Activated CD4-positive, alpha-beta memory T cell treated with anti-CD3 and anti-CD28 coated beads for 36 hours (primary cell): ENCODE data around the gene ZNF768. TPM values are rescaled to one million over a fixed set of nuclear protein-coding genes. Genes with fewer than 3 reads are reported as not detected.

Source experiments
- CTCF ChIA-PET: fragments of 350-600 bp; sonication (Branson Sonifier 250); formaldehyde crosslinking; loops from one replicate; lab custom pipeline; 2021; ENCODE audit warnings: antibody characterized with exemption, inconsistent platforms; lab: Charles Lee
- POLR2A ChIA-PET: fragments of 350-600 bp; sonication (Branson Sonifier 250); formaldehyde crosslinking; loops from one replicate; lab custom pipeline; 2021; ENCODE audit warnings: antibody characterized with exemption; lab: Charles Lee
- DNase-seq: peaks from one replicate; pipeline ENCODE4 v3.0.0-alpha.2; 2020
- H3K27ac Mint-ChIP-seq: one replicate; pipeline ENCODE4 v1.8.0; 2021; ENCODE audit warnings: mixed read lengths
- H3K27me3 Mint-ChIP-seq: one replicate; pipeline ENCODE4 v1.8.0; 2021; ENCODE audit warnings: mixed read lengths
- H3K36me3 Mint-ChIP-seq: one replicate; pipeline ENCODE4 v1.8.0; 2021; ENCODE audit warnings: mixed read lengths
- H3K4me1 Mint-ChIP-seq: one replicate; pipeline ENCODE4 v1.8.0; 2021; ENCODE audit warnings: low read depth, mixed read lengths
- H3K4me3 Mint-ChIP-seq: one replicate; pipeline ENCODE4 v1.8.0; 2021; ENCODE audit warnings: mild to moderate bottlenecking, mixed read lengths
- H3K9me3 Mint-ChIP-seq: one replicate; pipeline ENCODE4 v1.8.0; 2021; ENCODE audit warnings: mixed read lengths
- intact Hi-C: fragments of 100-400 bp; cut with micrococcal nuclease; formaldehyde crosslinking; loops from one replicate; pipeline ENCODE4 v1.15.1; 2023
- total RNA-seq, 2 experiments: library from RNA; stranded (reverse); gene quantifications; one replicate each; pipeline ENCODE4 v1.2.3, GENCODE V29; 2021

The ZNF768 gene
- total RNA-seq, 2 experiments from 2014 or later = 14.2 to 14.3 TPM

- intact Hi-C loops = no loop called here
- Mint-ChIP-seq H3K4me1 (peaks cover 30% of the 10 kb centered on the region), H3K36me3 (peaks cover 2% of the 10 kb centered on the region)
These were observed 40.2 kb upstream of the ZNF768 start for GRCh38 chr16:30566531-30566930.

DNA sequence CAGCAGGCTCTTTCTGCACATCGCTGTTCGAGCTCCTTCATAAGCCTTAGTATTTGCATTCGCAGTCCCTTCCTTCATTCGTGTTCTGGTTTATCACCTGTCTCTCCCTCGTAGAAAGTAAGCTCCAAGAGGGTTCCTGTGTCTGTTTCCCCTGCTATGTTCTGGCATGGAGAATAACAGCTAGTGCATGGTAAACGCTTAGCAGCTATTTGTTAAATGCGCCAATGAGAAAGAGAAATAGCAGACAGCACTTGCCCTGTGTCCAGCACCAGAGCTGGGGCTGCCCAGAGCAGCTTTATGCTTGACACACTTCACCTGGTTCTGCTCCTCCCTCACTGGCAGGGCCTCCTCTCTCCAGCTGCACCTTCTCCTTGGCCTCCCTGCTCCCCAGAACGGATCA lies 39.6 kb upstream of the ZNF768 start:
- H3K27ac Mint-ChIP-seq = peak overlapping the region; percentile 97
- peaks cover 33% of the 10 kb centered on the region for H3K4me1 Mint-ChIP-seq
- no peak for DNase-seq
- no peaks in the 10 kb centered on the region for H3K27me3 Mint-ChIP-seq
- H3K36me3 Mint-ChIP-seq = peaks cover 2% of the 10 kb centered on the region
- H3K9me3 Mint-ChIP-seq = no peaks in the 10 kb centered on the region
- no peak overlapping the region for H3K4me3 Mint-ChIP-seq
- ChIA-PET CTCF (interaction anchor here (0.6 to 3.0 kb wide), 5 partner anchors 30 to 118 kb away, joined by 3 to 14 read pairs (median 3); no protein-coding TSS in a partner anchor), POLR2A (interaction anchor here (0.5 to 4.5 kb wide), 4 partner anchors 20 to 89 kb away, joined by 3 to 24 read pairs (median 3); partner anchors contain the start of genes ZNF747 and ZNF785)
- intact Hi-C loops = no loop called here

More at GRCh38 chr16:30566531-30566930, 40.2 kb upstream of the ZNF768 start:
- DNase-seq = no peak
- no peak overlapping the region for H3K4me3 Mint-ChIP-seq
- ChIA-PET POLR2A (interaction anchor here (0.5 to 4.5 kb wide), 7 partner anchors 9 to 89 kb away, joined by 3 to 24 read pairs (median 8); partner anchors contain the start of genes ZNF747, ZNF764 and ZNF785), CTCF (interaction anchor here (0.6 to 3.0 kb wide), 8 partner anchors 9 to 137 kb away, joined by 3 to 16 read pairs (median 4); partner anchors contain the start of genes DCTPP1, PRR14 and ZNF764)
- peak overlapping the region; percentile 97 for H3K27ac Mint-ChIP-seq
- H3K9me3 Mint-ChIP-seq = no peaks in the 10 kb centered on the region
- no peaks in the 10 kb centered on the region for H3K27me3 Mint-ChIP-seq

GRCh38 chr16:30565526-30565925 lies 39.2 kb upstream of the ZNF768 start:
- H3K9me3 Mint-ChIP-seq = no peaks in the 10 kb centered on the region
- CTCF ChIA-PET = interaction anchor here (0.6 to 1.3 kb wide), 3 partner anchors 50 to 117 kb away, joined by 3 read pairs; no protein-coding TSS in a partner anchor
- intact Hi-C loops = no loop called here
- H3K27ac Mint-ChIP-seq = no peak overlapping the region
- DNase-seq = no peak
- POLR2A ChIA-PET = interaction anchor here (1.1 to 4.5 kb wide), 2 partner anchors 20 to 31 kb away, joined by 3 to 24 read pairs; partner anchors contain the start of genes ZNF747 and ZNF785
- peaks cover 35% of the 10 kb centered on the region for H3K4me1 Mint-ChIP-seq
- H3K27me3 Mint-ChIP-seq = no peaks in the 10 kb centered on the region
- H3K4me3 Mint-ChIP-seq = no peak overlapping the region
- H3K36me3 Mint-ChIP-seq = peaks cover 2% of the 10 kb centered on the region

- H3K27me3 Mint-ChIP-seq = no peaks in the 10 kb centered on the region
- POLR2A ChIA-PET = interaction anchor here (1.0 kb wide), 1 partner anchor 28 kb away, joined by 5 read pairs; the partner anchor contains the start of gene ZNF747
- no peaks in the 10 kb centered on the region for H3K9me3 Mint-ChIP-seq
- CTCF ChIA-PET = interaction anchor here (0.9 to 1.0 kb wide), 2 partner anchors 27 to 36 kb away, joined by 3 to 4 read pairs; no protein-coding TSS in a partner anchor
- H3K27ac Mint-ChIP-seq = peak overlapping the region; percentile 83
- intact Hi-C loops = no loop called here
- peaks cover 25% of the 10 kb centered on the region for H3K4me1 Mint-ChIP-seq
- no peaks in the 10 kb centered on the region for H3K36me3 Mint-ChIP-seq
- peak overlapping the region; percentile 79 for H3K4me3 Mint-ChIP-seq
- DNase-seq = no peak
These were observed 35.7 kb upstream of the ZNF768 start for GRCh38 chr16:30562021-30562420.

- POLR2A ChIA-PET = interaction anchor here (1.0 kb wide), 1 partner anchor 27 kb away, joined by 5 read pairs; the partner anchor contains the start of gene ZNF747
- CTCF ChIA-PET = interaction anchor here (0.9 to 1.3 kb wide), 5 partner anchors 10 to 131 kb away, joined by 3 to 4 read pairs (median 3); partner anchors contain the start of genes DCTPP1 and ZNF688
- intact Hi-C loops = no loop called here
- DNase-seq = peak; percentile 31
- H3K9me3 Mint-ChIP-seq = no peaks in the 10 kb centered on the region
- H3K27ac Mint-ChIP-seq = peak overlapping the region; percentile 83
- no peaks in the 10 kb centered on the region for H3K27me3 Mint-ChIP-seq
- H3K4me3 Mint-ChIP-seq = peak overlapping the region; percentile 79
- peaks cover 2% of the 10 kb centered on the region for H3K36me3 Mint-ChIP-seq
- peaks cover 19% of the 10 kb centered on the region for H3K4me1 Mint-ChIP-seq
These were observed 34.9 kb upstream of the ZNF768 start for GRCh38 chr16:30561089-30561816.

DNA sequence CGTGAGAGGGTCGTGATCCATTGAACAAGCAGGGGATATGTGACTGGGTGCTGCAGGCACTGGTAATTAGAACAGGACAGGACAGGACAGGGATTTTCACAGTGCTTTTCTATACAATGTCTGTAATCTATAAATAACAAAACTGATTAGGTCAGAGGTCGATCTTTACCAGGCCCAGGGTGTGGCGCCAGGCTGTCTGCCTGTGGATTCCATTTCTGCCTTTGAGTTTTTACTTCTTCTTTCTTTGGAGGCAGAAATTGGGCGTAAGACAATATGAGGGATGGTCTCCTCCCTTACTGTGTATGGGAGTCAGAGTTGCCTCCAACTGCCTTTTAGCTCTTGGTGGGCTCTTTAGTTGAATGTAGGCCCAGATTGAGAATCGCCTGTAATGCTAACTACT lies 33.3 kb upstream of the ZNF768 start:
- Mint-ChIP-seq H3K4me1 (peaks cover 24% of the 10 kb centered on the region), H3K27me3 (no peaks in the 10 kb centered on the region), H3K36me3 (peaks cover 13% of the 10 kb centered on the region), H3K27ac (peak overlapping the region; percentile 76), H3K9me3 (no peaks in the 10 kb centered on the region), H3K4me3 (no peak overlapping the region)
- ChIA-PET POLR2A (interaction anchor here (3.3 kb wide), 1 partner anchor 25 kb away, joined by 59 read pairs; the partner anchor contains the start of gene ZNF747), CTCF (interaction anchor here (1.3 kb wide), 1 partner anchor 39 kb away, joined by 3 read pairs; no protein-coding TSS in a partner anchor)
- no peak for DNase-seq
- intact Hi-C loops = loop anchor here (5.0 kb wide), 1 partner anchor 127 kb away; the partner anchor contains the start of gene DCTPP1

- no peak for DNase-seq
- peak overlapping the region; percentile 96 for H3K27ac Mint-ChIP-seq
- H3K9me3 Mint-ChIP-seq = no peaks in the 10 kb centered on the region
- peak overlapping the region; percentile 89 for H3K4me3 Mint-ChIP-seq
- peaks cover 19% of the 10 kb centered on the region for H3K36me3 Mint-ChIP-seq
- ChIA-PET CTCF (interaction anchor here (0.6 to 3.6 kb wide), 10 partner anchors 9 to 141 kb away, joined by 4 to 53 read pairs (median 6); partner anchors contain the start of genes DCTPP1, ZNF747 and ZNF785), POLR2A (interaction anchor here (0.6 to 3.3 kb wide), 11 partner anchors 9 to 151 kb away, joined by 3 to 59 read pairs (median 5); partner anchors contain the start of genes DCTPP1, ZNF688, ZNF747 and ZNF771)
- peaks cover 31% of the 10 kb centered on the region for H3K4me1 Mint-ChIP-seq
- intact Hi-C loops = loop anchor here (1.0 to 5.0 kb wide), 5 partner anchors 9 to 127 kb away; partner anchors contain the start of genes DCTPP1 and FBRS
- H3K27me3 Mint-ChIP-seq = no peaks in the 10 kb centered on the region
These were observed 32.5 kb upstream of the ZNF768 start for GRCh38 chr16:30558789-30559377.

DNA sequence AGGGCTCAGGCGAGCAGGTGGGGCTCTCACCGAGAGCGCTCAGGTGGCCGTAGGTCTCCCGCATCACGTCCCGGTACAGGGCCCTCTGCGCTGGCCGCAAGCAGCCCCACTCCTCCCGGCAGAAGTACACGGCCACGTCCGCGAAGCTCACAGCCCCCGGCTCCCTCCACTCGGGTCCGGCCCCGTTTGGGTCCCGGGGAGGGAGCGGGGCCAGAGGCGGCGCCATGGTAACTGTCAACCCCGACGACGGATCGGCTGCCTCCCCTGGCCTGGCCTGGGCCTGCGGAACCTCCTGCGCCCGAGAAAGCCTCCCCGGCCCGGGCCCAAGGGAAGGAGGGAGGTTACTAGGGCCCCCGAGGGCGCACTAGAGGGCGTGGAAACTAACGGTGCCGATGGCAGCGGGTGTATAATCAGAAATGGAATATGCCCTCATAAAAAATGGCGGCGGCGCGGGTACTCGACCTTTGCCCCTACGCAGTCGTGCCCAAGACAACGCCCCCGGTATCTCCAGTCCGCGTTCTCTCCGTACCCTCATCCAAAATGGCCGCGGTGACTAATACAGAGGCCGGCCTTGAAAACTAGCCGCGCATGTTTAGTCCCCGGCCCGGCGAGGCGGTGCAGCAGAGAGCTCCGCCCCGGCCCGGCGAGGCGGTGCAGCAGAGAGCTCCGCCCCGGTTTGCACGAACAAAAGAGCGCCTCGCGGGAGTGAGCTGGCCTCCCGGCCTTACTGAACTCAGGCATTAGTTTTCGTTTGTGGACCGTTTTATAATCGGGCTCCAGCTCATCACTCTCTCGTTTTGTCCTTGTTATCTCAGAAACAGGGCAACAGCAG lies 31.8 kb upstream of the ZNF768 start, which contains the start of gene ZNF764:
ZNF764 (minus strand) TSS at position 418 of the 832 bp plus-strand sequence; CDS start at position 226, 192 bp downstream.
- H3K27me3 Mint-ChIP-seq = no peaks in the 10 kb centered on the region
- H3K27ac Mint-ChIP-seq = peak within 1 kb of the TSS; percentile 96
- peaks cover 26% of the 10 kb centered on the region for H3K36me3 Mint-ChIP-seq
- peak within 1 kb of the TSS; percentile 89 for H3K4me3 Mint-ChIP-seq
- peaks cover 38% of the 10 kb centered on the region for H3K4me1 Mint-ChIP-seq
- ChIA-PET CTCF (interaction anchor here (0.6 to 3.6 kb wide), 13 partner anchors 9 to 168 kb away, joined by 4 to 53 read pairs (median 6); partner anchors contain the start of genes DCTPP1, PRR14, ZNF747 and ZNF785), POLR2A (interaction anchor here (0.5 to 3.3 kb wide), 16 partner anchors 9 to 184 kb away, joined by 3 to 59 read pairs (median 4); partner anchors contain the start of genes DCTPP1, MYL11, ZNF48 and ZNF688)
- intact Hi-C loops = loop anchor here (1.0 to 5.0 kb wide), 5 partner anchors 10 to 126 kb away; partner anchors contain the start of genes DCTPP1 and FBRS
- H3K9me3 Mint-ChIP-seq = no peaks in the 10 kb centered on the region
- peak; percentile 99 for DNase-seq

DNA sequence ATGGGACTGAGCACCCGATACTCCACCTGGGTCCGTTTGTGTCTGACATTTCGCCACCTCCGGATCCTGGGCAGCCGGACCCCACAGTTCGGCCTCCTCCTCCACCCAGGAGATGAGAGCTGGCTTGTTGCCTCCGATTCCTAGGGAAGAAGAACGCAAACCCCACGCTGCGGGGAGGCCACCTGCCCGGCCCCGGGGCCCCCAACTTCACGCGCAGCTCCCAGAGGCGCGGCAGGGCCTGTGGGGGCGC lies 31.3 kb upstream of the ZNF768 start:
- Mint-ChIP-seq H3K4me3 (peak overlapping the region; percentile 89), H3K4me1 (peaks cover 43% of the 10 kb centered on the region), H3K9me3 (no peaks in the 10 kb centered on the region), H3K36me3 (peaks cover 27% of the 10 kb centered on the region), H3K27me3 (no peaks in the 10 kb centered on the region), H3K27ac (peak overlapping the region; percentile 96)
- POLR2A ChIA-PET = interaction anchor here (0.5 to 3.3 kb wide), 13 partner anchors 9 to 183 kb away, joined by 3 to 59 read pairs (median 4); partner anchors contain the start of genes DCTPP1, MYL11, ZNF48 and ZNF688
- DNase-seq = no peak
- intact Hi-C loops = loop anchor here (5.0 kb wide), 1 partner anchor 125 kb away; the partner anchor contains the start of gene DCTPP1
- CTCF ChIA-PET = interaction anchor here (0.6 to 3.6 kb wide), 10 partner anchors 10 to 169 kb away, joined by 4 to 53 read pairs (median 6); partner anchors contain the start of genes DCTPP1, PRR14, ZNF747 and ZNF785

DNA sequence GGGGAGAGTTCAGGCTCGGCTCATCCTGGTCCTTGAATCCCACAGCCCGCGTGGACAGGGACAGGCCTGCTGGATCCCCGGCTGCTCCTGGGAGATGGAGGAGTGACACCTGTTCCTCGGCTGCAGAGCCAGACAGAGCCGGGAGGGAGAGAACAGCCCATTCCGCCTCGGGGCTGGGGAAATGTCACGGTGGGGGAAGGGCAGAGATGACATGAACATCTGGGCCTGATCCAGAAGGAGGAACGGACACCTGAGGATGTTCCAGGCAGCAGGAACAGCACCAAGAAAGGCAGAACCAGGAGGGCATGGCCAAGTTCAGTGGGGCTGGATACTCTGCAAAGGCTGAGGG lies 29.7 kb upstream of the ZNF768 start:
- ChIA-PET POLR2A (interaction anchor here (1.3 to 3.2 kb wide), 3 partner anchors 15 to 29 kb away, joined by 3 to 39 read pairs (median 6); partner anchors contain the start of gene ZNF688), CTCF (interaction anchor here (0.7 to 3.6 kb wide), 2 partner anchors 21 to 24 kb away, joined by 3 to 53 read pairs; partner anchors contain the start of gene ZNF747)
- intact Hi-C loops = loop anchor here (5.0 kb wide), 1 partner anchor 124 kb away; the partner anchor contains the start of gene DCTPP1
- Mint-ChIP-seq H3K36me3 (peaks cover 31% of the 10 kb centered on the region), H3K4me3 (peak overlapping the region; percentile 39), H3K27me3 (no peaks in the 10 kb centered on the region), H3K9me3 (no peaks in the 10 kb centered on the region), H3K27ac (peak overlapping the region; percentile 96), H3K4me1 (peaks cover 55% of the 10 kb centered on the region)
- no peak for DNase-seq
